CD4-positive, alpha-beta T cell treated with Interleukin-21 for 1 hour (primary cell): Measurements from ENCODE around the gene AP4S1.
"Not testable (repeated sequence)": the region's sequence is repeated elsewhere in the genome, so short reads cannot be mapped to it uniquely, and the experiment has no call there.

Experiments used
- DNase-seq: peaks from one replicate; pipeline ENCODE4 v3.0.0-alpha.2; 2020

The AP4S1 gene

DNA sequence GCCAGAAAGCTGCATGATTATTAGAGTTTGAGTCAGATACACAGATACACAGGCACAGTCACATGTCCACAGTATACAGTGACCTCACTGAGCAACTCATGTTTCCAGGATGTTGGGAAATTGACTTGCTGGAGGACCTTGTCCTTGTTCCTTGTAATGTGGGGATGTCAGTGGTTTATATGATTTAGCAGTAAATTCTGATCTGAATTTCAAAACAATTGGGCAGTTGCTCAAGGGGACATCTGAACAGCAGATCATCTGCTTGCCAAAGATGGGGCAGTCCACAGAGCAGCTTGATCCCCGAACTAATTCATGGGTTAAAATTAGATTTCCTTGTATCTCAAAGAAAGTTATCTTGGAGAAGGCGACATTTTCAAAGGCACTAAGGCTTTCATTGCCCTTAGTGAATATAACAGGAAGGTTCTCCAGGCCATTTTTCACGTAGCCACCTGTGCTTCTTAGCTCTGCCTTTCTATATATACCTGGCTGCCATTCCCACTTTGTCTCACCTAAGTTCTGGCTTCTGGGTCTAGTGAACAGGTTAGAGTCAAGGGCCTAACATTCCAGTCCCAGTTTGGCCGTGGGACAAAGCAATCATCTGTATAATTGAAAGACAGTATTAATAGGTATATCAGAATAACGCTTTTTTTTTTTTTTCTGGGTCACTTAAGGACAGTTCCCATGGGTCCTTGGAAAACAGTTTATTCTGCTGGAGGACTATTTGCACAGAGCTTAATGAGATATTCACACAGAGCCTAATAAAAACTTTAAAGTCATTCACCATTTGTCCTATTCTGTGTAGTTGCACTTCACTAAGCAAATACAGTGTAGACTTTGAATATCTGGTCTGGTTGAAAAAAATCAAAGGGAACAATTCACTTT, 65.7 kb downstream of the AP4S1 start:
- DNase-seq = no peak

DNA sequence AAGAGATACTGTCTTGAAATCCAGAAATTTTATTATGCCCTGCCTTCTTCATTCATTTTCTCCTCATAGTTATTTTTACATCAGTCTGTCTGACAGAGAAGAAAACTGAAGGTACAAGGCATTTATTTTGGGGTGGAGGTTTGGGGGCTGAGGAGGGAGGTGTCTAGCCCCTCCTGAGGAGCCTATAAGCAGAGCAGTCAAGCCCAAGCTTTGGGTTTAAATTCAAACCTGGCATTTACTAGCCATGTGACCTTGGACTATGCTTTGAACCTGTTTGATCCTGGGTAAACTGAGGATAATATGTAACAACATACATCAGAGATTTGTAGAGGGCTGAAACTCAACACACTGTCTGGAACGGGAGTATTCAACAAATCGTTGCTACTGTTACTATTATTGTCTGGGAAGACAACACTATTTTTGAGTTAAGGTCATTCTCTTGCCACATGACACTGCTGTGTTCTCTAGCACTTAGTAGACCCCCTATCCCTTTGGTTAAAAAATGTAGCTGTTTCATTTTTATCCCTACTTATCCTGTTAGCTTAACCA, 66.8 kb downstream of the AP4S1 start:
- no peak for DNase-seq

DNA sequence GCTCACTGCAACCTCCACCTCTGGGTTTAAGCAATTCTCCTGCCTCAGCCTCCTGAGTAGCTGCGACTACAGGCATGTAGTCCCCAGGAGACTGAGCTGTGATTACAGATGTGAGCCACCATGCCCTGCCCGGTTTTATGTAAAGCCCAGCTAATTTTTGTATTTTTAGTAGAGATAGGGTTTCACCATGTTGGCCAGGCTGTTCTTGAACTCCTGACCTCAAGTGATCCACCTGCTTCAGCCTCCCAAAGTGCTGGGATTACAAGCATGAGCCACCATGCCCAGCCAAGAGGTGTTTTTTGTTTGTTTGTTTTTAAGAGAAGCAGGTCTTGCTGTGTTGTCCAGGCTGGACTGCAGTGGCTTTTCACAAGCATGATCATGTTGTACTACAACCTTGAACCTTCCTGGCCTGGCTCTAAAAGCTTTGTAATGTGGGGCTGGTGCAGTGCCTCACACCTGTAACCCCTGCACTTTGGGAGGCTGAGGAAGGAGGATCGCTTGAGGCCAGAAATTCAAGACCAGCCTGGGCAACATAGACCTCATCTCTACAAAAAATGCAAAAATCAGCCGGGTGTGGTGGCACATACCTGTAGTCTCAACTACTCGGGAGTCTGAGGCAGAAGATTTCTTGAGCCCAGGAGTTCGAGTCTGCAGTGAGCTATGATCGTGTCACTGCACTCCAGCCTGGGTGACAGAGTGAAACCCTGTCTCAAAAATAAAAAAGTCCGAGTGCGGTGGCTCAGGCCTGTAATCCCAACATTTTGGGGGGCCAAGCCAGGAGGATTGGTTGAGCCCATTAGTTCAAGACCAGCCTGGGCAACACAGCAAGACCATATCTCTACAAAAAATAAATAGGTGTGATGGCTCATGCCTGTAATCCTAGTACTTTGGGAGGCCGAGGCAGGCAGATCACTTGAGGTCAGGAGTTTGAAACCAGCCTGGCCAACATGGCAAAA, 68.7 kb downstream of the AP4S1 start:
- DNase-seq = not testable (repeated sequence)

DNA sequence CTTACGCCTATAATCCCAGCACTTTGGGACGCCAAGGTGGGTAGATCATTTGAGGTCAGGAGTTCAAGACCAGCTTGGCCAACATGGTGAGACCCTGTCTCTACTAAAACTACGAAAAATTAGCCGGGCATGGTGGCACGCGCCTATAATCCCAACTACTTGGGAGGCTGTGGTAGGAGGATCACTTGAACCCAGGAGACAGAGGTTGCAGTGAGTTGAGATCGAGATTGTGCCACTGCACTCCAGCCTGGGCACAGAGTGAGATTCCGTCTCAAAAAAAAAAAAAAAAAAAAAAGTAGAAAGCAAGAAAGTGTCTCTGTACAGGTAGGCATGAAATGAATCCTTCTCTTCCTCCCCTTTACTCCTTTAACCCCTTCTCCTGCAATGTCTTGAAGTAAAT, 70.4 kb downstream of the AP4S1 start:
- not testable (repeated sequence) for DNase-seq

DNA sequence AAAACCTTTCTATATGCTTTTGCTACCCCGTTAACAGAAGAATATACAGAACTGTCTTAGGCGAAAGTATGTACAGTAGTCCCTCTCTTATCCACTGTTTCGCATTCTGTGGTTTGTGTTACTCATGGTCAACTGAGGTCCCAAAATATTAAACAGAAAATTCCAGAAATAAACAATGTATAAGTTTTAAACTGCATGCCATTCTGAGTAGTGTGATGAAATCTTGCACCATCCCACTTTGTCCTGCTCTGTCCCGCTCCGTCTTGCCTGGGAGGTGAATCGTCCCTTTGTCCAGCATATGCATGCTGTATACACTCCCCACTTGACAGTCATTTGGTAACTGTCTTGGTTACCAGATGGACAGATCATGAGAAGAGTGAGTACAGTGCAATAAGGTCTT, 70.8 kb downstream of the AP4S1 start:
- no peak for DNase-seq

DNA sequence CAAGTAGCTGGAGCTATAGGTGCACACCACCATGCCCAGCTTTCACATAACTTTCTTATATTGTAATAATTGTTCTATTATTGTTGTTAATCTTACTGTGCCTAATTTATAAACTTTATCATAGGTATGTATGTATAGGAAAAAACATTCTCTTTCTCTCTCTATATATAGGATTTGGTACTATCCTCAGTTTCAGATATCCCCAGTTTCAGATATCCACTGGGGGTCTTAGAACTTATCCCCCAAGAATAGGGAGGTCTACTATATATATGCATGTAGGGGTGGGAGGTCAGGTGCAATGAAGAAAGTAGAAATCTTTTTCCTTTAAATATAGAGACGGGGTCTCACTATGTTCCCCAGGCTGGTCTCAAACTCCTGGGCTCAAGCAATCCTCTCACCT, 71.6 kb downstream of the AP4S1 start:
- no peak for DNase-seq

DNA sequence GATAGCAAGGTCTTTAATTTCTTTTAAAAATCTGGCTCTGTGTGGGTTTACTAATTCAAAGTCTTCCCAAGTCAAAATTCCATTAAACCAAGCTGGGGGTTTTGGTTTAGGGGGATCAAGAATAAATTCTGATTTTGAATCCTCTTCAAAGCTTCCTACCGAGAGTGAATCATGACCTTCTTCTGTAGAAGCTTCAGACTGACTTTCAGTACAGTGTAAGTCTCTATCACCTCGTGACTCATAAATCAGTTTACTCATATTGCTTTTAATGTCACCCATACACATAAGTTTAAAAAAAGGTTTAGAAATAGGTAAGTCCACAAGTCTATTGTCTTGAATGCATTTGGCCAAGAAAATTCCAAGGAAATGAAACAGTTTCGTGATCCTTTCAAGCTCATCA, 81.3 kb downstream of the AP4S1 start:
- DNase-seq = no peak

DNA sequence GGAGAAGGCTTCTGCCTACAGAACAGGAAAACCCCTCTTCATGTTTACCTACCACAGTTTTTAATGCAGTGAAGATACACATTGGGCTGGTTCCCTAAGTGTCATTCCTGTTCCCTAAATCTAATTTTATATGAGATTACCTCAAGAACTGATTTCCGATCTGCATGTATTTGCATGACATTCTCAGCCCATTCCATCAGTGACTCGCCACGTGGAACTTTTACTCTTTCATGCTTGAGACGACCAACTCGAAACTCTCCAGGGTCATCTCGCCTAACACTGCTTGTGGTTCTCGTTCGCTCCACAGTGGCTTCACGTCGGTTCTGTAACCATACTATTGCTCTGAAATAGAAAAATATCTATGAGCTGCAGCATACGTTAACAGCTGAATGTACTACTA, 83.8 kb downstream of the AP4S1 start:
- no peak for DNase-seq

DNA sequence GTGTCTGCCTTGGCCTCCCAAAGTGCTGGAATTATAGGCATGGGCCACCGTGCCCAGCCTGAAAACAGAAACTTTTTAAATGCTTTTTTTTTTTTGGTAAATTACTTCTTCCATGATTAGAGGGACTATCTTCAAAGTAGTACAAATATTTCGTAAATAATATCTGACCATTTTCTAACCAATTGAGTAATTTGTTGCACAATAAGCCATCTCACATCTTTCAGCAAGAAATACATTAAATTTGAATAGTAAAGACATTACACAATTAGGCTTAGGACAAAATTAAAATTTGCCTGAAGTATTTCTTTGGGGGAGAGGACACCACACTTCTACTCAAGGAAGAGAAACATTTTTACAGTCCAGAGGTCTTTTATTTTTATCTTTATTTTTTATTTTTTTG, 85.4 kb downstream of the AP4S1 start:
- no peak for DNase-seq

DNA sequence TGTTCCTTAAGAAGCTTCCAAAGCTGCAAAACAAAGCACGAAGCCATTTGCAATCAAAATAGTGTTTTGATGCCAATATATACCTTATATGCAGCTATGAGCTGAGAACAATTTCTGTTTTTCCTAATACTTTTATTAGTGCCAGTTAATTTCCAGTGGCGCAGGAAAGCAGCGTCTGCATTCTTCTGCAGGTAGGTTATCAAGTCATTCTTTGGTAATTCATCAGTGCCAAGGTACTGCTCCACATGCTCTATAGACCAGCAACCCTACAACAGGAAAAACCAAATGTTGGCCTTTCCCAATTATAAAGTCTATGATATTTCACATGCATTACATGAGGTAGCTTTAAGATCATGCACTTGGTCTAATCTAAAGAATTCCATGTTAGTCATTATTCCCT, 88.3 kb downstream of the AP4S1 start:
- no peak for DNase-seq

DNA sequence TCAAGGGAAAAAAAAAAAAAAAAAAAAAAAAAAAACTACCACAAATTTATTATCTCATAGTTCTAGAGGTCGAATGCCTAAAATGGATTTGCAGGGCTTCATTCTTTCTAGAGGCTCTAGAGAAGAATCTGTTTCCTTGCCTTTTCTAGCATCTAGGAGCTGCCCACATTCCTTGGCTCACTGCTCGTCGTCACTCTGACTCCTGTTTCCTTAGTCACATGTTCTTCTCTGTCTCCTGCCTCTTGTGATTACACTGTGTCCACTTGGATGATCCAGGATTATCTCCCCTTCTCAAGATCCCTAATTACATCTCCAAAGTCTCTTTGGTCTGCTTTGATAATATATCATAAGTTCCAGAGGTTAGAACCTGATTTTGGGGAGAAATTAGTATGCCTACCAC, 93.4 kb downstream of the AP4S1 start:
- DNase-seq = no peak

DNA sequence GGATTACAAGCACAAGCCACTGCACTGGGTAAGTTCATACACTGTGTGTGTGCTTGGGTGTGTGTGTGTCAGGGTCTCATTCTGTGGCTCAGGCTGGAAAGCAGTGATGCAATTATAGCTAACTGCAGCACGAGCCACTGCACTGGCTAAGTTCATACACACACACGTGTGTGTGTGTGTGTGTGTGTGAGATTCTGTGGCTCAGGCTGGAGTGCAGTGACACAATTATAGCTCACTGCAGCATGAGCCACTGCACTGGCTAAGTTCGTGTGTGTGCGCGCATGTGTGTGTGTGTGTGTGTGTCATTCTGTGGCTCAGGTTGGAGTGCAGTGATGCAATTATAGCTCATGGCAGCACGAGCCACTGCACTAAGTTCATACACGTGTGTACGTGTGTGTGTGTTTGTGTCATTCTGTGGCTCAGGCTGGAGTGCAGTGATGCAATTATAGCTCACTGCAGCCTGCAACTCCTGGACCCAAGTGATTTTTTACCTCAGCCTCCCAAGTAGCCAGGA, 96.7 kb downstream of the AP4S1 start:
- DNase-seq = no peak

DNA sequence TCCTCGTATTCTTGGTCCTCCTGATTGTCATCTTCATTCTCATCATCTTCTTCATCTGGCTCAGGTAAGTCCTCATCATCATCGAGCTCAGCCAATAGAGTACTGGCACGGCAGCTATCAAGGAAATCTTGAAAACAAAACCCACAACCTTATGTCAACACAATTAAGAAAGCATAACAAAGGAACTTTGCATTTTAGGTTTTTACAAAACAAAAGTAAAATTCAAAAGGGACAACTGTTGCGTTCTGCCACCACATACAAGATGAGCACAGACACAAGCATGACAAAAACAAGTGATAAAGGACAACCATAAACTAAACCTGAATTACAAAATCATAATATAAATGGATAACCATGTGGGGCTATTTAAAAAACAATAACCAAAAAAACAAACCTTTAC, 97.5 kb downstream of the AP4S1 start:
- no peak for DNase-seq

DNA sequence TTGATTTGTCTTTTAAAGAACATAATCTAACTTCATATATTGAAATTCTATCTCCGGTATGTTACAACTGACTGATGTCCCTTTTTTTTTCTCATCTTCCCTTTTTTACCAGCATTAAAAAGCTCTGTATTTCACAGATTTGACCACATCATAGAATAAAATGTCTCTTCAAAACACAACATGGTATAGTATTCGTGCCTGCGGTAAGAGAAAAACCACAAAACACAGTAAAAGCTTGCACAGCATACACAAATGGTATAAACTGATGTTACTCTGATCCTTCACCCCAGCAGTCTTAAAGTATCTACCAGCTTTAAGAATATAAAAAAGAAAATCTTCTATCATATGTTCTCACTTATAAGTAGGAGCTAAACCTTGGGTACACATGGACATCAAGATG, 98.7 kb downstream of the AP4S1 start:
- peak; percentile 72 for DNase-seq

DNA sequence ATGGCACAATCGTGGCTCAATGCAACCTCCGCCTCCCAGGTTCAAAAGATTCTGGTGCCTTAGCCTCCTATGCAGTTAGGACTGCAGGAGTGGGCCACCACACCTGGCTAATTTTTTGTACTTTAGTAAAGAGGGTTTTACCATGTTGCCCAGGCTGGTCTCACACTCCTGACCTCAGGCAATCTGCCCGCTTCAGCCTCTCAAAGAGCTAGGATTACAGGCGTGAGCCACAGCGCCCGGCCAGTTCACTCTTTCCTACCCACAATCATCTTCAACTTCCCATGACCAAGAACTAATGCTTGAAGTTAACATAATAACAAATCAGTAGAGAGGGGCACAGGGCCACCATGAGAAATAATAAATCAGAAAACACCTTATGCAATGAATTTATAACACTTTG, 99.8 kb downstream of the AP4S1 start:
- DNase-seq = no peak

DNA sequence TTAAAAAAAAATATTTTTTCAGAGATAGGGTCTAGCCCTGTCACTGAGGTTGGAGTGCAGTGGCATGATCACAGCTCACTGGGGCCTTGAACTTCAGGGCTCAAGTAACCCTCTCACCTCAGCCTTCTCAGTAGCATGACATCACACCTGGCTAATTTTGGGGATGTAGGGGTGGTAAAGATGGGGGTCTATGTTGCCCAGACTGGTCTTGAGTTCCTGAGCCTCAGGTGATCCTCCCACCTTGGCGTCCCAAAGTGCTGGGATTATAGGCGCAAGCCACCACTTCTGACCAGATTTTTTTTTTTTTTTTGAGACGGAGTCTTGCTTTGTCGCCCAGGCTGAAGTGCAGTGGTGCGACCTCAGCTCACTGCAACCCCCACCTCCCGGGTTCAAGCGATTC, 101.2 kb downstream of the AP4S1 start:
- DNase-seq = no peak

DNA sequence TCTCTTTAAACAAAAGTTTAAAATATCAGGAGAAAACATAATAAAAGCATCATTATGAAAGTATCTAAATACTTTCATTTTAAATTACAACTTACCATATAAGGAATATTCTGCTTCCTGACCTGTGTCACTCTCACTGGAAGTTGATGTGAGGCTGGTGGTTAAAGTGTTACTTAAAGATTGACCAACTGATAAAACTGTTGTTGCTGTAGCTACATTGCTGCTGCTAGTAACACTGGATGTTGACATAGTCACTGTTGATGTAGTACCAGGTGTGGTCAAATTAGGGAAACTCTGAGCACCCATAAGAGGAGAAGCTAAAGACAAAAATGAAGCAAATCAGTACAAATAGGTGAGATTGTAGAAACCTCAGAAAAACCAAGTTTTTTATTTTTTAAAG, 102.2 kb downstream of the AP4S1 start:
- DNase-seq = peak; percentile 87

DNA sequence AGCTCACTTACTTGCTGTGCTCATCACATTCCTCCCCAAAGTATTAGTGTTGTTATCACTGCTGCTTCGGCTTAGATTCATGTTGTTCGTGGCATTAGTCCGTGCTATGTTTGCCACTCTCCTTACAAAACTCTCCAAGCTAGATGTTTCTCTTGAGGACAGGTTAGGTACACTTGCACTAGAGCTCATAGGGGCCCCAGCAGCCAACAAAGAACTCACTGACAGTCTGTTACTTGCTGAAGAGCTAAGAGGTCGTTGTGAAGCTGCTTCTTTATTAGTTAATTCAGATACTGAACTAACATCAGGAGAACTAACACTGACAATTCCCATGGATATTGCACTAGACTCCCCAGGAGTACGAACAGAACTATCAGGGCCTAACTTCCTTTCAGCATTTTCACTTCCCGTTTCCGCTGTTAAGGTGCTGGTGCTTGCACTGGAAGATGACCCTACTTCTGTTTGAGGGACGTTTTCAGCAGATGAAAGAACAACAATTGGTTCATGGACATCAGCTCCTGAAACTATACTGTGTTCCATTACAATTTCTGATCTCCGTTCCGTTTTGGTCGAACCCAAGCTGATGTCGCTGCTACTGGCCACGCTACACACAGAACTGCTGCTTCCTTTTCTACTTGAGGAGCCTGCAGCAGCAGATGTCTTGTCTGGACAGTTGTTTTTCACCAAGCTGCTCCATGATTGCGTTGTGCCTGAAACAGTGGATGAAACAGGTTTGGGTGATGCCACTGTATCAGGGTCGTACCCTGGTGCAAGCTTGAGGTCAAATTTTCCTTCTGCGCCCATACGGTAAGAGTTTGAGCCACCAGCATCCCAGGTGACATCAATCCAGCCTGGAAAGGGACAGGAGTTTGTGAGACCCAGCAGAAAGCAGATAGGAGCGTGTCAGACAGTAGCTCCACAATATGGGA, 103.4 kb downstream of the AP4S1 start:
- DNase-seq = no peak

DNA sequence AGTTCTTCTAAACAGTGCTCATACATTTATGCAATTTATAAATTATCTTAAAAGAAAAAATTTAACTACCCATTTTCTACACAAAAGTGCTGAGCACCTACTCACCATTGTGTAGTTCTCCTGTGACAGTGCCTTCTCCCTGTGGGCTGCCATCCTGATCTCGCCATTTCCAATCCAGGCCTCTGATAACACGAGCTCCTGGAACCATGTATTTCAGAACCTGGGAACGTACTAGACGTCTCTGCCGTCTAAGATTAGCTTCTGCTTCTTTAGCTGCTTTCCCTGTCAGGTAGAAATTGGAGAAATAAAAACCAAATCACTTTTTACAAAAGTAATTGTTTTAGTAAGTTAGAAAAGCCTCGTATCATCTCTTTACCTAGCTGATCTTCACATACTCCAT, 107.7 kb downstream of the AP4S1 start:
- no peak for DNase-seq

DNA sequence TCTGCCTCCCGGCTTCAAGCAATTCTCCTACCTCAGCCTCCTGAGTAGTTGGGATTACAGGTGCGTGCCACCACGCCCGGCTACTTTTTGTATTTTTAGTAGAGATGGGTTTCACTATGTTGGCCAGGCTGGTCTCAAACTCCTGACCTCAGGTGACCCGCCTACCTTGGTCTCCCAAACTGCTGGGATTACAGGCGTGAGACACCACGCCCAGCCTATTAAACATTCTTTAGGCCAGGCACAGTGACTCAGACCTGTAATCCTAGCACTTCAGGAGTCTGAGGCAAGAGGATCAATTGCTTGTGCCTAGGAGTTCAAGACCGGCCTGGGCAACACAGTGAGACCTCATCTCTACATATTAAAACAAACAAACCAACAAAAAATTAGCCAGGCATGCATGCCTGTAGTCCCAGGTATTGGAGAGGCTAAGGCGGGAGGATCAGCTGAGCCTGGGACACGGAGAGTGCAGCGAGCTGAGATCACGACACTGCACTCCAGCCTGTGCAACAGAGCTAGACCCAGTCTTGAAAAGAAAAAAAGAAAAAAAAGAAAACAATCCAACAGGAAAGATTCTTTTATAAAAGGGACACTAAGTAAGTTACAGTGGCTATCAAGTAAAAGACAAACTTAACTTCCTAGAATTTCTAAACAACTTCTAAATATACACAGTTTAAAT, 111.9 kb downstream of the AP4S1 start:
- DNase-seq = no peak

DNA sequence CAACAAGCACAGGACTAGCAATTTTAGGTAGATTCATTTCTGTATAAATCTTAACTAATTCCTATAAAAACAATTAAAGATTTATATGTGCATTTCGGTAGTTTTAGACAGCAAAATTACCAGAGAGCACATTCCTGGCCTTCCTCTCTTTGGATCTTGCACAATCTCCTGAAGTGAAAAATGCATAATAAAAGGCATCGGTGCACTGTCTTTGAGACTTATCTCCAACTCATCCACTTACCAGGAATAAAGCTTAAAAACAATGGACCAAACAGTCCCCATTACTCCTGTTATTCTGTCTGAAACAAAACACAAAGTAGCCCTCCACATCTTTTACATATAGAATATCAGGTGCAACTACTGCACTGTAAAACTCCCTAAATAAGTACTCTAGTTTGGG, 112.9 kb downstream of the AP4S1 start:
- no peak for DNase-seq
